Measurements from ENCODE around the gene ZWILCH. TPM values are rescaled to one million over a fixed set of nuclear protein-coding genes. Genes with fewer than 3 reads are reported as not detected.
A peak's percentile ranks its signal among the peaks of the same experiment; 100 is the strongest.

The ZWILCH gene
- total and polyA plus RNA-seq, 9 of the 15 experiments (the other 6 are each of a cell fraction or from before 2014, with no cell fraction given), result 32.8 to 94.2 (median 52.1) TPM

DNA sequence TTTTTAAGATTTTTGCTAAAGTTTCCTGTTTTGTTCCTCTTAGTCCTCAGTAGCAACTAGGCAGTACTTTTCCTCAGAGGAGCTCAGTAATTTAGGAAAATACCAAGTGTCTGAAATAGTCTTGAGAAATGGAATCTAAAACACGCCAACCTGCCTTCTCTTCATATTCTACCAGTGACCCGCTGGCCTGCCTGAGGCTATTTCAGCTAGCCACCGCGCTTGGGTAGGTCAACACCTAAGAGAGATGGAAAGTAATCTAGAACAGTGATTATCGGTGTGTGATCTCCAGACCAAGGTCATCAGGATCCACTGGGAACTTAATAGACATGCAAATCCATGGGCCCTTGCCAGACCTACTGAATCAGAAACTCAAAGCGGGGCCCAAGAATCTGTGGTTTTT, 53.1 kb downstream of the ZWILCH start (continued):
- TF ChIP-seq RBBP5 (IDR thresholded peaks at IDR 0.05; ENCODE audit: borderline replicate concordance, insufficient read depth, low read length, poor library complexity, severe bottlenecking), result no peak
- TF ChIP-seq, protein P1, sequence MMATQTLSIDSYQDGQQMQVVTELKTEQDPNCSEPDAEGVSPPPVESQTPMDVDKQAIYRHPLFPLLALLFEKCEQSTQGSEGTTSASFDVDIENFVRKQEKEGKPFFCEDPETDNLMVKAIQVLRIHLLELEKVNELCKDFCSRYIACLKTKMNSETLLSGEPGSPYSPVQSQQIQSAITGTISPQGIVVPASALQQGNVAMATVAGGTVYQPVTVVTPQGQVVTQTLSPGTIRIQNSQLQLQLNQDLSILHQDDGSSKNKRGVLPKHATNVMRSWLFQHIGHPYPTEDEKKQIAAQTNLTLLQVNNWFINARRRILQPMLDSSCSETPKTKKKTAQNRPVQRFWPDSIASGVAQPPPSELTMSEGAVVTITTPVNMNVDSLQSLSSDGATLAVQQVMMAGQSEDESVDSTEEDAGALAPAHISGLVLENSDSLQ (IDR thresholded peaks at IDR 0.05), result no peak

DNA sequence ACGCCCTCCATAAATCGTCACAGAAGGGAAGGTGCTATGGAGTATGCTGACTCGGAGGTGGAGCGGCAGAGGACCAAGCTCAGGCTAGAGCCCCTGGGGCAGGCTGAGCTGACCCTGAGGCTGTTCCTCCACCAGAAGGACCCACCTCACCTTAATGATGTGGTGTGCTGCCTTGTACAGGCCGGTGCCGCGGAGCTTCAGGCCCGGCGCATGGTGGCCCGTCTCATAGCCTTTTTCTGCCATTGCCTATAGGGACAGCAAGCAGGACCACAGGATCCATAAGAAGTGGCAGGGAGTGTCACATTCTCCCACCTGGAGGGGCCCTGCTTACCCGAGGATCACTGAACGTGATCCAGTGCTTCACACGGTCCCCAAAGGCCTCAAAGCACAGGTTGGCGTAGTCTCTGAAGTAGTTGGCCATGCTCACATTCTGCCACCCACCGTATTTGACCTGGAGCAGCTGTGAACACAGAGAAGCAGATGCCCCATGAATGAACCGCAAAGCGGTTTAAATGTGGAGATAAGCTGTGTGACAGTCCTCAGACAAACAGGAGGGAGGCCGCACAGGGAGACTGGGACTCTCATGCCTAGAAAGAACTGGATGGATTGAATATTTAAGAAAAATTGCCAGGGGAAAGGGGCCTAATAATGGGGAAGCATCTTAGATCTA, 55.9 kb downstream of the ZWILCH start:
- Histone ChIP-seq H3K4me3 (no peak overlapping the region), H3K27ac (ENCODE audit: extremely low read depth, low read depth, low read length) (no peak overlapping the region)
- BruUV-seq (replicated peaks), result no TSS peak
- TF ChIP-seq ETV5 (CRISPR knock-in tag; IDR thresholded peaks at IDR 0.05; ENCODE audit: low read depth), result no peak
- TF ChIP-seq, protein P2, sequence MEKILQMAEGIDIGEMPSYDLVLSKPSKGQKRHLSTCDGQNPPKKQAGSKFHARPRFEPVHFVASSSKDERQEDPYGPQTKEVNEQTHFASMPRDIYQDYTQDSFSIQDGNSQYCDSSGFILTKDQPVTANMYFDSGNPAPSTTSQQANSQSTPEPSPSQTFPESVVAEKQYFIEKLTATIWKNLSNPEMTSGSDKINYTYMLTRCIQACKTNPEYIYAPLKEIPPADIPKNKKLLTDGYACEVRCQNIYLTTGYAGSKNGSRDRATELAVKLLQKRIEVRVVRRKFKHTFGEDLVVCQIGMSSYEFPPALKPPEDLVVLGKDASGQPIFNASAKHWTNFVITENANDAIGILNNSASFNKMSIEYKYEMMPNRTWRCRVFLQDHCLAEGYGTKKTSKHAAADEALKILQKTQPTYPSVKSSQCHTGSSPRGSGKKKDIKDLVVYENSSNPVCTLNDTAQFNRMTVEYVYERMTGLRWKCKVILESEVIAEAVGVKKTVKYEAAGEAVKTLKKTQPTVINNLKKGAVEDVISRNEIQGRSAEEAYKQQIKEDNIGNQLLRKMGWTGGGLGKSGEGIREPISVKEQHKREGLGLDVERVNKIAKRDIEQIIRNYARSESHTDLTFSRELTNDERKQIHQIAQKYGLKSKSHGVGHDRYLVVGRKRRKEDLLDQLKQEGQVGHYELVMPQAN (IDR thresholded peaks at IDR 0.05; ENCODE audit: borderline replicate concordance), result no peak
- TF ChIP-seq SRSF1 (IDR thresholded peaks at IDR 0.05; ENCODE audit: low read depth, low read length), result no peak
- TF ChIP-seq, protein P3, sequence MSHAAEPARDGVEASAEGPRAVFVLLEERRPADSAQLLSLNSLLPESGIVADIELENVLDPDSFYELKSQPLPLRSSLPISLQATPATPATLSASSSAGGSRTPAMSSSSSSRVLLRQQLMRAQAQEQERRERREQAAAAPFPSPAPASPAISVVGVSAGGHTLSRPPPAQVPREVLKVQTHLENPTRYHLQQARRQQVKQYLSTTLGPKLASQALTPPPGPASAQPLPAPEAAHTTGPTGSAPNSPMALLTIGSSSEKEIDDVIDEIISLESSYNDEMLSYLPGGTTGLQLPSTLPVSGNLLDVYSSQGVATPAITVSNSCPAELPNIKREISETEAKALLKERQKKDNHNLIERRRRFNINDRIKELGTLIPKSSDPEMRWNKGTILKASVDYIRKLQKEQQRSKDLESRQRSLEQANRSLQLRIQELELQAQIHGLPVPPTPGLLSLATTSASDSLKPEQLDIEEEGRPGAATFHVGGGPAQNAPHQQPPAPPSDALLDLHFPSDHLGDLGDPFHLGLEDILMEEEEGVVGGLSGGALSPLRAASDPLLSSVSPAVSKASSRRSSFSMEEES (CRISPR knock-in tag; IDR thresholded peaks at IDR 0.05), result no peak
- TF ChIP-seq HMG20B (CRISPR knock-in tag; IDR thresholded peaks at IDR 0.05), result no peak
- TF ChIP-seq POLR3G (IDR thresholded peaks at IDR 0.05; ENCODE audit: extremely low read depth, insufficient read length, insufficient replicate concordance), result no peak
- TF ChIP-seq KDM1A (IDR thresholded peaks at IDR 0.05), result no peak
- TF ChIP-seq, protein P4, sequence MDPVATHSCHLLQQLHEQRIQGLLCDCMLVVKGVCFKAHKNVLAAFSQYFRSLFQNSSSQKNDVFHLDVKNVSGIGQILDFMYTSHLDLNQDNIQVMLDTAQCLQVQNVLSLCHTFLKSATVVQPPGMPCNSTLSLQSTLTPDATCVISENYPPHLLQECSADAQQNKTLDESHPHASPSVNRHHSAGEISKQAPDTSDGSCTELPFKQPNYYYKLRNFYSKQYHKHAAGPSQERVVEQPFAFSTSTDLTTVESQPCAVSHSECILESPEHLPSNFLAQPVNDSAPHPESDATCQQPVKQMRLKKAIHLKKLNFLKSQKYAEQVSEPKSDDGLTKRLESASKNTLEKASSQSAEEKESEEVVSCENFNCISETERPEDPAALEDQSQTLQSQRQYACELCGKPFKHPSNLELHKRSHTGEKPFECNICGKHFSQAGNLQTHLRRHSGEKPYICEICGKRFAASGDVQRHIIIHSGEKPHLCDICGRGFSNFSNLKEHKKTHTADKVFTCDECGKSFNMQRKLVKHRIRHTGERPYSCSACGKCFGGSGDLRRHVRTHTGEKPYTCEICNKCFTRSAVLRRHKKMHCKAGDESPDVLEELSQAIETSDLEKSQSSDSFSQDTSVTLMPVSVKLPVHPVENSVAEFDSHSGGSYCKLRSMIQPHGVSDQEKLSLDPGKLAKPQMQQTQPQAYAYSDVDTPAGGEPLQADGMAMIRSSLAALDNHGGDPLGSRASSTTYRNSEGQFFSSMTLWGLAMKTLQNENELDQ (CRISPR knock-in tag; IDR thresholded peaks at IDR 0.05; ENCODE audit: borderline replicate concordance), result no peak
- TF ChIP-seq TCF7 (IDR thresholded peaks at IDR 0.05; ENCODE audit: borderline replicate concordance), result no peak
- TF ChIP-seq ARHGAP35 (IDR thresholded peaks at IDR 0.05; ENCODE audit: partially characterized antibody), result no peak

More for the DNA sequence above, 55.9 kb downstream of the ZWILCH start:
- ChIA-PET POLR2A (interaction anchor here (0.5 to 1.8 kb wide), 5 partner anchors 8 to 56 kb away, joined by 3 to 7 read pairs (median 3); partner anchors contain the start of gene ZWILCH), CTCF (ENCODE audit: low intra/inter-chr PET ratio) (no interaction called here)
- FAIRE-seq (no peak), ATAC-seq (peak; percentile 60), DNase-seq (ENCODE audit: extremely low read depth in 1 of 4, low spot score in 3 of 4) (peak in 2 of 4 experiments; percentile 21 to 24)
- H2AFZ ChIP-seq (ENCODE audit: low read depth, low read length), result no peak overlapping the region
- no peaks in the 10 kb centered on the region for H3K27me3 ChIP-seq (ENCODE audit: control insufficient read depth in 2 of 2, insufficient read depth in 2 of 2, low read length in 2 of 2)
- in situ Hi-C loops (cut with MboI), result no loop called here
- no peaks in the 10 kb centered on the region for H3K79me2 ChIP-seq (ENCODE audit: control insufficient read depth, insufficient read depth, low read length)
- intact Hi-C loops (cut with micrococcal nuclease), result no loop called here
- 51% methylated on average over 18 of the region's 18 CpGs for WGBS (ENCODE audit: insufficient coverage, low coverage, missing lambda C conversion rate)
- no peaks in the 10 kb centered on the region for H3K9me1 ChIP-seq (ENCODE audit: control insufficient read depth, insufficient read depth, low read length)
- peak overlapping the region in 1 of 2 experiments; percentile 2; a peak in 1 of 4 replicates for H3K9ac ChIP-seq (ENCODE audit: insufficient read depth in 1 of 2, low read depth in 2 of 2, low read length in 2 of 2)
- no peaks in the 10 kb centered on the region for H4K20me1 ChIP-seq (replicated peaks; ENCODE audit: control insufficient read depth, insufficient read depth, low read length)
- H3K36me3 ChIP-seq (ENCODE audit: control insufficient read depth, insufficient read depth, low read length), result no peaks in the 10 kb centered on the region
- H3K9me3 ChIP-seq (replicated peaks; ENCODE audit: control insufficient read depth, insufficient read depth, low read depth, low read length), result no peaks in the 10 kb centered on the region
- no peak overlapping the region for H3K4me2 ChIP-seq (ENCODE audit: insufficient read depth, low read length)
- H3K4me1 ChIP-seq (replicated peaks in 1 of 2; ENCODE audit: control insufficient read depth in 2 of 2, insufficient read depth in 2 of 2, low read length in 2 of 2), result peaks cover 8 to 21% of the 10 kb centered on the region in 2 experiments; a peak in 4 of 5 replicates
